GDM1 (cell line): Measurements from ENCODE around the gene SCN1B.
"Not testable (repeated sequence)": the region's sequence is repeated elsewhere in the genome, so short reads cannot be mapped to it uniquely, and the experiment has no call there.

Experiments used
- DNase-seq: peaks from one replicate; lab custom pipeline; 2025; lab: John Stamatoyannopoulos, UW

SCN1B gene

DNA sequence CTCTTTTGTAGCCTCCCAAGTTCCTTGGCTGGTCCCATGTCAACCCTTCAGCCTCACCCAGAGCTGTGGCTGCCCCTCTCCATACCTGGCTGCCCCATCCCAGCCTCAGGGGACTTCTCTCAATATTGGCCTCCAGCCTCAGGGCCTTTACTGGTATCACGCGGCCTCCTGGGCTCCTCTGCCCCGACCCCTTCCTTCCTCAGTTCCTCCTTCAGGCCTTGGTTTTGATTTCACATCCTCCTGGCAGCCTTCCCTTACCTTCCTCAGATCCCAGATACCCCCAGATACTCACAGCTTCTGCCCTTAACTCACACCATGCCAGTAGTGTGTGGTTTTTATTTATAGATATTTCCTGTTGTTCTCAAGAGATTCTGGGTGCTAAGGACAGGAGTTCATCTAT is 12.8 kb upstream of the SCN1B start:
- no peak for DNase-seq

DNA sequence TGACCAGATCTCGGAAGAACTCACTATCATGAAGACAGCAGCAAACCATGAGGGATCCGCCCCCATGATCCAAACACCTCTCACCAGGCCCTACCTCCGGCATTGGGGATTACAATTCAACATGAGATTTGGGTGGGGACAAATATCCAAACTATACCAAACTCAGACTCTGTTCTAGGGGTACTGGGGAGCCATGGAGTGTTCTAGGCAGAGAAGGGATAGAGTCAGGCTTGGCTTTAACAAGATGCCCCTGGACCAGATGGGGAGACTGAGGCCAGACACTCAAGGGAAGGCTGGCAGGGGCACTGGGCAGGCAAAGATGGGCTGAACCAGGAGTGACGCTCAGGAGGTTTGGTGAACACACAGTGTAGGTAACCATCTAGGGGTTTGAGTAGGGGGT is 11.9 kb upstream of the SCN1B start:
- DNase-seq: no peak

DNA sequence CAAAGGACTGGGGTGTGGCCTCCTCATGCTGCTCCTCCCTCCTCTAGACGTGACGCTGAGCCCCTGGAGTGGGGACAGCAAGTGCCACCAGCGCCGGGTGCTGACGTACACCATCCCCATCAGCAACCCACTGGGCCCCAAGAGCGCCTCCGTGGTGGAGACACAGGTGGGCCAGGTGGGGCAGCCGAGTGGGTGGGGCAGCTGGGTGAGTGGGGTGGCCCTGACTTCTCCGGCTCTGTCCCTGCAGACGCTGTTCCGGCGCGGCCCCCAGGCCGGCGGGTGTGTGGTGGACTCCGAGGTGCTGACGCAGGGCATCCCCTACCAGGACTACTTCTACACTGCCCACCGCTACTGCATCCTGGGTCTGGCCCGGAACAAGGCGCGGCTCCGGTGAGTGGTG is 11.1 kb upstream of the SCN1B start:
- no peak for DNase-seq

DNA sequence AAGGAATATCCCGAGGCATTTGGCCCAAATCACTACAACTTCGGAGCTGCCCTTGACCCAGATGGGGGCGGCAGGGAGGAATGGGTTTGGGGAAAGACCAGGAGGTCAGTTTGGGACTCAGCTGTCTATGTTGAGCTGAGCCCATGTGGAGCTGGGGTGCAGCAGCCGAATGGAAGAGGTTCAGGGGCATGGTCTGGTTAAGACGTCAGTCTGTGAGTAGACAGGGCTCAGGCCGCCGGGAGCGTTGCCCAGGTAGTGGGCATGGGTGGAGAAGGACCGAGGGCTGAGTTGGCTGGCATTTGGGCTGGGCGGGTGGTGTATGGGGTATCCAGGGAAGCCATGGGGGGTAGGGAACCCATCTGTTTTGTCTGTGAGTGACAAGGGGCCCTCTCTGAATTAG is 9.3 kb upstream of the SCN1B start:
- no peak for DNase-seq

DNA sequence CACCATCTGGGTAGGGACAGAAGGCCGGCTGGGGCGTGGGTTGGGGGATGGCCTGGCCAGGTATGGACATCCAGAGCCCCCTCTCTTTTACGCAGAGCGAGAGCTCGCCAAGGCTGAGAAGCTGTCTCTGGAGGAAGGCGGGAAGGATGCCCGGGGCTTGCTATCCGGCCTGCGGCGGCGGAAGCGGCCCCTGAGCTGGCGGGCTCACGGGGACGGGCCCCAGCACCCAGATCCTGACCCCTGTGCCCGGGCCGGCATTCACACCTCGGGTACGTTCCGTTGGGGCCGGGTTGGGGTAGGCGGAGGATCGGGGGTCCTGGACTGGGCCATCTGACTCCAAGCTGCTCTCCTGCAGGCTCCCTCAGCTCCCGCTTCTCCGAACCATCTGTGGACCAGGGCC is 8.7 kb upstream of the SCN1B start:
- DNase-seq: no peak

DNA sequence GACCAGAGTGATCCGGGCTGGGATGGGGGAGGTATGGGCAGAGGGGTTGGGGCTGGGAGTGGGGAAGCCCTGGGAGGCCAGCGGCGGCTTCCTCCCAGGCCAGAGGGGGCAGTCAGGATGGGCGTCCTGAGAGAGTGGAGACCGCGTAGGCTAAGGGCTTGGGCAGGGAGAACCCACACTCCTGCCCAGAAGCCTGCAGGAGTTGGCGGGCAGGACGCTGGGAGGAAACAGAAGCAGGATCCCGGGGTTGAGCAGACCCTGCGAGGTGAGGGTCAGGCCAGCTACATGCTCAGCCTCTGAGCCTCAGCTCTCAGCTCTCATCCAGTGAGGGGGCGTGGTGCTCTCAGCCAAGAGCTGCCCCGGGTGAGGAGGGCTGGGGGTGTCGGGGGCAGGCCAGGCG is 7.8 kb upstream of the SCN1B start:
- DNase-seq: no peak

DNA sequence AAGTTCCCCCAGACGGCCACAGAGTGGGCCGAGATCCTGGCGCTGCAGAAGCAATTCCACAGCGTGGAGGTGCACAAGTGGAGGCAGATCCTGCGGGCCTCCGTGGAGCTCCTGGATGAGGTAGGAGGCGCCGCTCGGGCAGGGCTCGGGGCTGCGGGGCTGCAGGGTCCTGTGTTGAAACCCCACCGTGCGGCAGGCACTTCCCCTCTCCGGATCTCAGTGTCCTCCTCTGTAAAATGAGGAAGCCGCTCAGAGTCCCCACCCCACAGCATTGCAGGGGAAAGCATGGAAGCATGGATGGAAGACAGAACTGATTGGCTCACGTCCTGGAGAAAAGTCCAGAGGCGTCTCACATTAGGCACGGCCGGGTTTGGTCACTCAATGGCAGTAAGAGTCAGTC is 6.8 kb upstream of the SCN1B start:
- DNase-seq: no peak

DNA sequence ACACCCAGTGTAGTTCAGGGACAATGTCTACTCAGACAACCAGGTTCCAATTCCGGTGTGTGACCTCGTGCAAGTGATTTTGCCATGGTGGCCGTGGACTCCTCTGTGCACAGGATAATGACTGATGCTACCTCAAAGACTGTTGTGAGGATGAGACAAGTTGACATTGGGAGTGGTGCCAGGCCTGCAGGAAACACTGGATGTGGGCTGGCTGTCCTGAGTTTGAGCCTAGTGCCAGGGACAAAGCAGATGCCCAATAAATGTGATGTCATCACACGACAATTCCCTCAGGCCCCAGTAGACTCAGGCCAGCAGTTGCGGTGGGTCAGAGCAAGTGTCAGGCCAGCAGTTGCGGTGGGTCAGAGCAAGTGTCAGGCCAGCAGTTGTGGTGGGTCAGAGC is 6.2 kb upstream of the SCN1B start:
- no peak for DNase-seq

DNA sequence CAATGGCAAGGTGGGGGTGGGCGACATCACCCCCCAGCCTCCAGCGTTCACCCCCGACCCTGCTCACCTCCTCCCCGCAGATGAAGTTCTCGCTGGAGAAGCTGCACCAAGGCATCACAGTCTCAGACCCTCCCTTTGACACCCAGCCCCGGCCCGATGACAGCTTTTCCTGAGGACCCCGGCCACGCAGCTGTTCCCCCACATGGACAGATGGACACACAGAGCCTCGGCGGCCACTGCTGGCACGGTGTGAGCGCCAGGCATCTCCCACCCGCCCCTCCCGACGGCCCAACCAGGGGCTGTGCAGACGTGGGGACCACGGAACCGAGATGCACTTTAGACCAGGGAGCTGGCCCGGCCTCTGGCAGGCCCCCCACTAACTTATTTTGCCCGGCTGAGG is 4.3 kb upstream of the SCN1B start:
- DNase-seq: no peak

DNA sequence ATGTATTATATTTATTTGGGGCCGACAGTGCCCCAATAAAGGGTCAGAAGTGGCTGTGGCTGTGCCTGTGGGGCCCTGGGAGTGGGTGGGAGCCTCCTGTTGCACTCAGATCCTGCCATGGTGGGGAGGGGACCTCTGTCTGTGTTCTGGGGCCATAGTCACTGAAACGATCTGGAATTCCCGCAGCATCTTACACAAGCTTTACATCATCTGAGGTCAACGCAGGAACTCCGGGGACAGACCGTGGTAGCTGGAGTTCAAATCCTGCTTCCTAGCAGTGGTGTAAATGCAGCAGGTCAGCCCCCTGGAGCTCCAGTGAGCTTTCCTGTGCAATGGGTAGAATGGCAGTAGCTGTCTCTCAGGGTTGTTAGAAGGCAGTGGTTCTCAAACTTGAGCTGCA is 3.9 kb upstream of the SCN1B start:
- no peak for DNase-seq

DNA sequence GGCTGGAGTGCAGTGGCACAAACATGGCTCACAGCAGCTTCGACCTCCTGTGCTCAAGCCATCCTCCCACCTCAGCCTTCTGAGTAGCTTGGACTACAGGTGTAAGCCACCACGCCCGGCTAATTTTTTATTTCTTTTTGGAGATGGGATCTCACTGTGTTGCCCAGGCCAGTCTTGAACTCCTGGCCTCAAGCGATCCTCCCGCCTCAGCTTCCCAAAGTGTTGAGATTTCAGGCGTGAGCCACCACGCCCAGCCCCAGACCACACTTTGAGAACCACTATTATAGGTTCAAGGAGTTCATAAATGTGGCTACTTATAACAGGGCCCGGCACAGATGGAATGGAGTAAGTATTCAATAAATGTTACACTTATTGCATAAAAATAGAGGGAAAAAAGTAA is 3.3 kb upstream of the SCN1B start:
- DNase-seq: no peak

DNA sequence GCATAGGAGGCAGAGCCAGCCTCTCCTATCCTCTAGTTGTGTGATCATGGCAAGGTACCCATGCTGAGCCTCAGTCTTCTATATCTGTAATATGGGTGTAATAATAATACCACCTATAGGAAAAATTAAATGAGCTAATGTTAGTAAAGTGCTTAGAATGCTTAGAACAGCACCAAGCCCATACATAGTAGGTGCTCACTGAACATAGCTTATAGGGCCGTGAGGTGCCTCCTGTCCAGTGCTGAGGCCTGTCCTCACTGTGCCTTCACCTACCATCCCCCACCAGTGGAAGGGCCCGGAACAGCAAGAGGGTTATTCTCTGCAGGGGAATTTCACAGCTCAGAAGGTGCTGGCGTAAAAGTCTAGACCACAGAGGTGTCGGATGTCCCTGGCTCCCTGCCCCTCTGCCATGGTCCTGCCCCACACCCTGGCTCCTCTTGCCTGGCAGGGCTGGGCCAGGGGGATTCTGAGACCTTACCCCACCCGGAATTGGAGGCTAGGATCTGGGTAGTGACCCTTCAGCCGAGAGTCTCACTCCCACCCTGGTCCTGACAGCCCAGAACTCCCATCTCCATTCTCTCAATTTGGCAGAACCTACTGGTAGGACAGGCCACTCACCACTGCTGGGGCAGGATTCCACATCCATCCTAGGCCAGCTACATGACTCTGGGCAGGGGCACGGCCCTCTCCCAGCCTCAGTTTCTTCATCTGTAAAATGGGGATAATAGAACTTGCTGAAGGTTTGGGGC is 2.2 kb upstream of the SCN1B start:
- DNase-seq: no peak

DNA sequence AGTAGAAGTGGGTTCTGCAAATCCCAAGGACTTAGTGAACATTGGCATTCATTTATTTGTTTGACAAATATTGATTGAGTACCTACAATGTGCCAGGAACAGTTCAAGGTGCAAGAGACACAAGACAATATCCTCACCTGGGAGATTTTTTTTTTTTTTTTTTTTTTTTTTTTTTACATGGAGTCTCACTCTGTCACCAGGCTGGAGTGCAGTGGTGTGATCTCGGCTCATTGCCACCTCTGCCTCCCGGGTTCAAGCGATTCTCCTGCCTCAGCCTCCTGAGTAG is 1.7 kb upstream of the SCN1B start:
- not testable (repeated sequence) for DNase-seq

DNA sequence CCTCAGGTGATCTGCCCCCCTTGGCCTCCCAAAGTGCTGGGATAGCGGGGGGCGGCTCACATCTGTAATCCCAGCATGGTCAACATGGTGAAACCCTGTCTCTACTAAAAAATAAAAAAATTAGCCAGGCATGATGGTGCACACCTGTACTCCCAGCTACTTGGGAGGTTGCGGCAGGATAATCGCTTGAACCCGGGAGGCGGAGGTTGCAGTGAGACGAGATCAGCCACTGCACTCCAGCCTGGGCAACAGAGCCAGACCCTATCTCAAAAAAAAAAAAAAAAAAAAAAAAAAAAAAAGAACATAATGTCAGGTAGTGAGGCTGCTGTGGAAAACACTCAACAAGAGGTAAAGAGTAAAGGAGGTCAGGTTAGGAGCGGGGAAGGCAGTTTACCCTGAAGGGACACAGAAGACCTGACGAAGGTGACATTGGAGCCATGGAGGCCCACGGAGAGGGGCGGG is 964 bp upstream of the SCN1B start:
- DNase-seq: not testable (repeated sequence)

DNA sequence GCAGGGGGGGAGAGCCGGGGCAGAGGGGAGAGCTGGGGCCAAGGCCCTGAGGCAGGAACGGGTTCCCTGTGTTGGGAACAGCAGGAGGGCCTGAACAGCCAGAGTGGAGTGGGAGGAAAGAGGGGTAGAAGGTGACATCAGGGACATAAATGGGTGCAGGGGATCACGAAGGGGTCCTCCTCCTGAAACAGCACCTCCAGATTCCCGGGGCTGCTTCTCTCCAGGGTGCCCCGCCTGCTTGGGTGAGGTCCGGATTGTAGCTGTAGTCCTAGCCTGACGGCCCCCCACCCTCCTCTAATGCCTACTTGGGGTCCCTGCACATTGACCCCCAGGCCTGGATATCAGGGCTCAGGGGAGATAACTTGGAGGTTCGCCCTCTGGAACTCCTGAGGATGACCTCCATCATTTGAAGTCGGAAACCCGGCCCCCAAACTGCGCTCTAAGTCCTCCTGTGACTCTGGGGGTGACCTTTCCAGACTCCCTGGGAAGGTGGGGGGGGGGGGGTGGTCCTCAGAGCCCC is 473 bp upstream of the SCN1B start:
- no peak for DNase-seq

DNA sequence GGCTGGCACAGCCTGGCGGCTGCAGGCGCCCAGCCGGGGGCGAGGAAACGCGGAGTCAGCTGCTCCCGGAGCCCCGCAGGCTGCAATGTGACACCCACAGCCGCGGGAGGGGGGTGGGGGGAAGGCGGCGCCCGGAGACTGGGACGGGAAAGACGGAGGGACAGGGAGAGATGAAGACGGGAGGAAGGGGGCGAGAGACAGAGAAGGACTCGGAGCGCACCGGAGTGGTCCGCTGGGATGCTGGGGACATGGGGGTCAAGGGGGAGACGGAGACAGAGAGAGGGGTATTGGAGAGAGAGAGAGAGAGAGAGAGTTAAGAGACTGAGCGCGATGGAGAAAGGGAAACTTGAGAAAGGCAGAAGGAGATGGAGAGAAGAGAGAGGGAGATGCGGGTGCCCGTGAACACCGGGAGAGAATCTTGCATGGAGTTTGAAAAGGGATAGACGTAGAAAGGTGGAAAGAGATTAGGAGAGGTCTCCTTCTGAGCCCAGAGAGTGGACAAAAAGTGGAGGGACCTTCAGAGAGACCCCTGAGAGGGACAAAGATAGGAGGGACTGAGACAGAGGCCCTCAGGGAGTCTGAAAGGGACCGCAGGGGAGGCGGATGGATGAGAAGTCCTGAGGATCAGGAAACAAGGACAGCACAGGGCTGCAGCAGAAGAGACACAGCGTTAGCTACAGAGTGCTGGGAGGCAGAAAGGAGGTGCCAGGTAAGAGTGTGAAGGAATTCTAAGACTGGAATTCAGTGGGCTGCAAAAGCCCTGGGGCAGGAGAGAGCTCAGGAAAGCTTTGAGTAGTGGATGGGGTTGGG is 1.0 kb downstream of the SCN1B start:
- no peak for DNase-seq

DNA sequence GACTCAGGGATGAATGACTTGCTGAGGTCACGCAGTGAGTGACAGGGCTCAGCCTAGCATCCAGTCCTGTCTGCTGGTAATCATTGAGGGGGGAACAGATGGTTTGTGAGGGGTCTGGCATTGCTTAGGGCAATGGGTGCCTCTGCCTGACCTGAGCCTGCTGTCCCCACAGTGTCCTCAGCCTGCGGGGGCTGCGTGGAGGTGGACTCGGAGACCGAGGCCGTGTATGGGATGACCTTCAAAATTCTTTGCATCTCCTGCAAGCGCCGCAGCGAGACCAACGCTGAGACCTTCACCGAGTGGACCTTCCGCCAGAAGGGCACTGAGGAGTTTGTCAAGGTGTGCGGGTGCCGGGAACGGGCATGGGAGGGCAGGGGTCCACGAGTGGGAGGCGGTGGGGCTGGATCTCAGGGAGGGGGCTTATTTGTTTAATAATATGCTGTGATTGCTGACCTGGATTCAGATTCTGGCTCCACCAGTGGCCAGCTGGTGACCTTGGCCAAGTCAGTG is 2.1 kb downstream of the SCN1B start:
- no peak for DNase-seq

DNA sequence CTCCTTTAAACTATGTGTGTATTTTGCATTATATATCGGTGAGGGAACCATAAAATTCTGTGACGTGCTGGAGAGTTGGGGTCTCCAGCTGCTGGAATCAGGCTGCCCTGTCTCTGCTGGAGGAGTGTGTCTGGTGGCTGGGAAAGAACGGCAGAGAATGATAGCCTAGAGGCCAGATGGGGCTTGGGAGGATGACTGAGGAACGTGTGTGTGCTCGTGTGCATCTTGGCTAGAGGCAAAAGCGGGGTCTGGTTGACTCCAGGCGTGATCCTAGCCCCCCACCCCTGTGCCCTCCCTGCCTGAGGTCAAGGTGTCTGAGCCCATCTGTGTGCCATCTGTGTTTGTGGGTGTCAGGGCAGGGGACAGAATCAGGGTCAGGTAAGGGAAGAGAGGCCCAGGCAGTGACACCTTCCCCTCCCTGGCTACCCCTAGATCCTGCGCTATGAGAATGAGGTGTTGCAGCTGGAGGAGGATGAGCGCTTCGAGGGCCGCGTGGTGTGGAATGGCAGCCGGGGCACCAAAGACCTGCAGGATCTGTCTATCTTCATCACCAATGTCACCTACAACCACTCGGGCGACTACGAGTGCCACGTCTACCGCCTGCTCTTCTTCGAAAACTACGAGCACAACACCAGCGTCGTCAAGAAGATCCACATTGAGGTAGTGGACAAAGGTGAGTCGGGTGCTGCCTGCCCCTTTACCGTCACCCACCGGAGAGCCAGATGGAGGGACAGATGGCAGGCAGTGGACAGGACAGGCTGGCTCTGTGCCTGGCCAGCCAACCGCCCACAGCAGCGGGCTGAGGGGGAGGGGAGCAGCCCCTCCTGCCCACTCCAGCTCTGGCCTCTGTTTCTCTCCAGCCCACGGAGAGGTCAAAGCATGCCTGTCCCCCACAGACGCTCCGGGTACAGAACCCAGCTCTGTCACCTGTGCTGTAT is 3.1 kb downstream of the SCN1B start:
- DNase-seq: no peak

DNA sequence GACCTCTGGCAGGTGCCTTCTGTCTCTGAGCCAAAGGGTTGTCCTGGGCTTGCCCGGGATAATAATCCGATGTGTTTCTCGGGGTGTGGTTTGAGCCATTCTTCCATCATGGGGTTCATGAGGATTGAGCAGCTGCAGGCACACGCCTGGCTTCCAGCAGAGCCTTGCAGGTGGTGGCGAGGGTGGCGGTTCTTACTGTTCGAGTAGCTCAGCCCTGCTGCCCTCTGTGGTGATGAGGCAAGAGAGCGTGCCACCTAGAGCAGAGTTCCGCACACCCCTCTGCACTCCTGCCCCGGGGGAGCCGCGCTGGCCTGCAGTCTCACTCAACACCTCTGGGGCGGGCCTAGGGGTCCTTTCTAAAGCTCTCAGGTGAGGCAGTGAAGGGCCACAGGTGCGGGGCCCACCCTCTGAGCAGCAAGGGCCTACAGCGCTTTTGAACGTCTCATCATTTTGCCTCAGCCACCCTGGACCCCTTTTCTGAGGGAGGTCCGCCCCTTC is 3.8 kb downstream of the SCN1B start:
- DNase-seq: no peak

DNA sequence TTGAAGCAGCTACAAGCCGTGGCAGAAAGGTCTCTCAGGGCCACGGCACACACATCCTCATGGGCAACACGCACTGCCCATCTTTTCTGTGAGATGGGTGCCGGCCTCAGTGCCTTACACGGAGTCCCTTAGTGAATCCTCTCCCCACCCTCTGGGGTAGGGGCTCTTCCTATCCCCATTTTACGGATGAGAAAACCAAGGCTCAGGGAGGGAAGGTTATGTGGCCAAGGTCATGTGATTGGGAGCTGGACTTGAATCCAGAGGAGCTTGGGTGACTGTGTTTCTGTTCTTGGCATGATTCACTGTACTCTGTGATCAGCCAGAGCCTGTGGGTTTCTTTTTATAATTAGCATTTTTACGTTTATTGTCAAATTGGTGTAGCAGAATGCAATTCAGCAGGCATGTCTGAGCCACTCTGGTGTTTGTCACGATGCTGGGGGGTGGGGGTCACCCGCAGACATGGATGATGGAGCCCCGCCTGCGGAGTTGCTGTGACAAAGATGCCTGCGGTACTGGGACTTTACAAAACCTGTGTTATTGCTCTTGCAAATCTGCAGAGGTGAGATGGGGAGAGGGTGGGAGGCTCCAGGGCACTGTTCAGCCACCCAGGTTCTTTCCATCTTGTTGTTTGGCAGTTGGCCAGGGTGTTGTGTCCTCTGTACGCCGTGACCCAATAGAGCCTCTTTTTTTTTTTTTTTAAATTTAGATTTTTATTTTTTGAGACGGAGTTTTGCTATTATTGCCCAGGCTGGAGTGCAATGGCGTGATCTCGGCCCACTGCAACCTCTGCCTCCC is 4.5 kb downstream of the SCN1B start:
- DNase-seq: no peak
